PFSK-1 (cell line): ENCODE results near the gene CLEC16A.

Experiments used
- POLR2AphosphoS5 ChIP-seq: IDR thresholded peaks from 2 replicates; pipeline ENCODE4 v1.6.1; 2012; ENCODE audit warnings: low read depth, mild to moderate bottlenecking, control low read depth, low read length, moderate library complexity
- REST ChIP-seq, 2 experiments: IDR thresholded peaks; 2 replicates each; pipeline versions ENCODE4 v1.6.1 to v1.8.0; 2011 to 2012; ENCODE audit warnings: low read depth in 2 of 2, low read length in 2 of 2, control low read depth in 1 of 2, inconsistent platforms in 1 of 2, mild to moderate bottlenecking in 1 of 2, moderate library complexity in 1 of 2; ENCODE audit not compliant: insufficient read depth in 1 of 2
- TAF1 ChIP-seq: IDR thresholded peaks from 2 replicates; pipeline ENCODE4 v1.6.1; 2012; ENCODE audit warnings: low read length, control low read depth, borderline replicate concordance; ENCODE audit not compliant: insufficient read depth

GRCh38 chr16:11142261-11142630 is 197.9 kb downstream of the CLEC16A start:
- TF ChIP-seq POLR2AphosphoS5 (no peak), REST (IDR thresholded peaks at IDR 0.05; ENCODE audit: insufficient read depth in 1 of 2, low read depth in 2 of 2, low read length in 2 of 2) (no peak), TAF1 (no peak)
